Measurements from ENCODE around the gene CHN1.

The CHN1 gene
- 4.5 reads per million, percentile 18 among the genes with 10 or more reads in this experiment for total RNA-seq

GRCh38 chr2:175004980-175005732, at the start of gene CHN1:
Gene CHN1, minus strand, starts transcription at chr2:175005381. Its CDS starts 469 bp downstream, at chr2:175004912.
- DNase-seq = peak; percentile 53

- no peak for DNase-seq
Measured at GRCh38 chr2:175054340-175054739, 49.2 kb upstream of the CHN1 start.

- no peak for DNase-seq
Measured at GRCh38 chr2:175049661-175050060, 44.5 kb upstream of the CHN1 start.

GRCh38 chr2:175048275-175048674, 43.1 kb upstream of the CHN1 start:
- DNase-seq = no peak

- DNase-seq = no peak
Measured at GRCh38 chr2:175039490-175039889, 34.3 kb upstream of the CHN1 start.

- no peak for DNase-seq
Measured at GRCh38 chr2:175039031-175039430, 33.9 kb upstream of the CHN1 start.

- DNase-seq = no peak
Measured at GRCh38 chr2:175037941-175038340, 32.8 kb upstream of the CHN1 start.

- no peak for DNase-seq
Measured at GRCh38 chr2:175036582-175037018, 31.4 kb upstream of the CHN1 start.

GRCh38 chr2:175035806-175036205, 30.6 kb upstream of the CHN1 start:
- DNase-seq = no peak

- no peak for DNase-seq
Measured at GRCh38 chr2:175034716-175035115, 29.5 kb upstream of the CHN1 start.

- DNase-seq = no peak
Measured at GRCh38 chr2:175030380-175031271, 25.4 kb upstream of the CHN1 start.

GRCh38 chr2:175027755-175028154, 22.6 kb upstream of the CHN1 start:
- no peak for DNase-seq

- DNase-seq = no peak
Measured at GRCh38 chr2:175026385-175026784, 21.2 kb upstream of the CHN1 start.

GRCh38 chr2:175025946-175026345, 20.8 kb upstream of the CHN1 start:
- no peak for DNase-seq

GRCh38 chr2:175025233-175025632, 20.1 kb upstream of the CHN1 start:
- DNase-seq = no peak

- no peak for DNase-seq
Measured at GRCh38 chr2:175022923-175023322, 17.7 kb upstream of the CHN1 start.

- no peak for DNase-seq
Measured at GRCh38 chr2:175019566-175020327, 14.6 kb upstream of the CHN1 start.

- DNase-seq = no peak
Measured at GRCh38 chr2:175017618-175018414, 12.6 kb upstream of the CHN1 start.

GRCh38 chr2:175015340-175015739, 10.2 kb upstream of the CHN1 start:
- no peak for DNase-seq

GRCh38 chr2:175012516-175012915, 7.3 kb upstream of the CHN1 start:
- no peak for DNase-seq

GRCh38 chr2:175011505-175011904, 6.3 kb upstream of the CHN1 start:
- no peak for DNase-seq

- DNase-seq = no peak
Measured at GRCh38 chr2:175010848-175011254, 5.7 kb upstream of the CHN1 start.
